Fibroblast of pulmonary artery (primary cell): ENCODE measurements around the gene GSTP1.

ENCODE experiments used
- DNase-seq: peaks from one replicate; pipeline ENCODE4 v3.0.0-alpha.2; 2010; ENCODE audit warnings: low read depth
- H3K4me3 ChIP-seq: replicated peaks from 2 replicates; pipeline ENCODE4 v1.5.1; 2011; ENCODE audit warnings: low read depth, mild to moderate bottlenecking, control low read depth, low read length, moderate library complexity
- CTCF ChIP-seq: IDR thresholded peaks from 2 replicates; pipeline ENCODE4 v1.5.1; 2011; ENCODE audit warnings: mild to moderate bottlenecking, control low read depth, low read length, inconsistent platforms; ENCODE audit errors: missing control alignments

GSTP1 gene

GRCh38 chr11:67630943-67631331 is 47.3 kb downstream of the GSTP1 start:
- peak overlapping the region; percentile 70 for H3K4me3 ChIP-seq
- no peak for TF ChIP-seq CTCF
- DNase-seq, result no peak

- no peak overlapping the region for H3K4me3 ChIP-seq
- no peak for DNase-seq
- no peak for TF ChIP-seq CTCF
Measured at GRCh38 chr11:67631411-67631810, 47.8 kb downstream of the GSTP1 start.

- no peak for DNase-seq
- no peak for TF ChIP-seq CTCF
- H3K4me3 ChIP-seq, result no peak overlapping the region
Measured at GRCh38 chr11:67631853-67632174, 48.2 kb downstream of the GSTP1 start.

GRCh38 chr11:67632175-67632981 is 48.8 kb downstream of the GSTP1 start:
- DNase-seq, result no peak
- H3K4me3 ChIP-seq, result no peak overlapping the region
- no peak for TF ChIP-seq CTCF

GRCh38 chr11:67632982-67633755 is 49.6 kb downstream of the GSTP1 start:
- no peak overlapping the region for H3K4me3 ChIP-seq
- DNase-seq, result no peak
- TF ChIP-seq CTCF, result no peak

GRCh38 chr11:67633758-67634365 is 50.2 kb downstream of the GSTP1 start:
- TF ChIP-seq CTCF, result no peak
- no peak overlapping the region for H3K4me3 ChIP-seq
- no peak for DNase-seq
